Neuronal stem cell (in vitro differentiated cells): ENCODE measurements around the gene ANKFN1.

ENCODE experiments used
- DNase-seq: peaks from one replicate; pipeline ENCODE4 v3.0.0-alpha.2; 2013; ENCODE audit warnings: low spot score
- H2AFZ ChIP-seq: one replicate; pipeline ENCODE4 v1.6.1; 2013; ENCODE audit warnings: mild to moderate bottlenecking, low read length, inconsistent platforms
- H2AK5ac ChIP-seq: 2 replicates; pipeline ENCODE4 v1.6.1; 2013; ENCODE audit warnings: low read depth, mild to moderate bottlenecking, inconsistent platforms, low read length, moderate library complexity, mixed read lengths
- H2BK120ac ChIP-seq: 2 replicates; pipeline ENCODE4 v1.6.1; 2013; ENCODE audit warnings: low read depth, mild to moderate bottlenecking, inconsistent platforms, low read length, moderate library complexity, mixed read lengths
- H2BK12ac ChIP-seq: one replicate; pipeline ENCODE4 v1.6.1; 2013; ENCODE audit warnings: low read length, inconsistent platforms
- H2BK15ac ChIP-seq: 2 replicates; pipeline ENCODE4 v1.6.1; 2013; ENCODE audit warnings: mild to moderate bottlenecking, low read length, inconsistent platforms, mixed read lengths
- H2BK5ac ChIP-seq: one replicate; pipeline ENCODE4 v1.6.1; 2013; ENCODE audit warnings: inconsistent platforms, mild to moderate bottlenecking, low read length, moderate library complexity
- H3K14ac ChIP-seq: one replicate; pipeline ENCODE4 v1.6.1; 2013; ENCODE audit warnings: low read length, inconsistent platforms
- H3K18ac ChIP-seq: 2 replicates; pipeline ENCODE4 v1.6.1; 2013; ENCODE audit warnings: low read length, inconsistent platforms
- H3K23ac ChIP-seq: 2 replicates; pipeline ENCODE4 v1.6.1; 2013; ENCODE audit warnings: low read depth, mild to moderate bottlenecking, mixed read lengths, low read length, inconsistent platforms; ENCODE audit not compliant: poor library complexity
- H3K27ac ChIP-seq: replicated peaks from 3 replicates; pipeline ENCODE4 v1.5.1; 2013; ENCODE audit warnings: low read length, inconsistent platforms
- H3K27me3 ChIP-seq, 3 experiments: 2 replicates each; pipeline ENCODE4 v1.6.1; 2013; ENCODE audit warnings: low read length in 3 of 3, mild to moderate bottlenecking in 2 of 3, inconsistent platforms in 1 of 3, low read depth in 1 of 3, mixed read lengths in 1 of 3, moderate library complexity in 1 of 3; ENCODE audit not compliant: control insufficient read depth in 3 of 3, insufficient read depth in 3 of 3
- H3K36me3 ChIP-seq, 2 donors: replicated peaks in 1 of 2; 2 replicates each; pipeline ENCODE4 v1.6.1; 2013; ENCODE audit warnings: low read length in 2 of 2; ENCODE audit not compliant: control insufficient read depth in 2 of 2, insufficient read depth in 2 of 2
- H3K4ac ChIP-seq: 2 replicates; pipeline ENCODE4 v1.6.1; 2013; ENCODE audit warnings: inconsistent platforms, mild to moderate bottlenecking, low read length, moderate library complexity
- H3K4me1 ChIP-seq, 2 donors: 1 replicate in 1 of 2; 2 replicates in 1 of 2; pipeline ENCODE4 v1.6.1; 2013; ENCODE audit warnings: low read length in 2 of 2, low read depth in 1 of 2; ENCODE audit not compliant: control insufficient read depth in 2 of 2, insufficient read depth in 1 of 2
- H3K4me2 ChIP-seq: one replicate; pipeline ENCODE4 v1.6.1; 2013; ENCODE audit warnings: mild to moderate bottlenecking, low read length, inconsistent platforms; ENCODE audit not compliant: insufficient read depth, poor library complexity, severe bottlenecking
- H3K4me3 ChIP-seq, 2 donors: 2 replicates each; pipeline ENCODE4 v1.5.1; 2013; ENCODE audit warnings: low read length in 2 of 2, mild to moderate bottlenecking in 2 of 2, inconsistent platforms in 1 of 2, moderate library complexity in 1 of 2
- H3K79me1 ChIP-seq: one replicate; pipeline ENCODE4 v1.6.1; 2013; ENCODE audit warnings: low read depth, mild to moderate bottlenecking, inconsistent platforms, low read length, moderate library complexity
- H3K9ac ChIP-seq: one replicate; pipeline ENCODE4 v1.6.1; 2013; ENCODE audit warnings: mild to moderate bottlenecking, low read depth, low read length, inconsistent platforms; ENCODE audit not compliant: poor library complexity
- H3K9me3 ChIP-seq, 2 donors: replicated peaks in 1 of 2; 2 replicates each; pipeline versions ENCODE3 to v1.6.1; 2013; ENCODE audit warnings: low read length in 2 of 2, mild to moderate bottlenecking in 2 of 2, inconsistent platforms in 1 of 2, low read depth in 1 of 2, mixed read lengths in 1 of 2, moderate library complexity in 1 of 2; ENCODE audit not compliant: control insufficient read depth in 2 of 2, insufficient read depth in 1 of 2
- H4K8ac ChIP-seq: one replicate; pipeline ENCODE4 v1.6.1; 2013; ENCODE audit warnings: low read depth, mild to moderate bottlenecking, inconsistent platforms, low read length, moderate library complexity
- H4K91ac ChIP-seq: one replicate; pipeline ENCODE4 v1.6.1; 2013; ENCODE audit warnings: low read length, low read depth, mild to moderate bottlenecking, inconsistent platforms; ENCODE audit not compliant: poor library complexity
- WGBS, 2 donors: extraction: QIAGEN DNeasy Blood & Tissue Kit; methylation state at CpG; one replicate each; pipeline ENCODE4 v1.1.7; 2013; ENCODE audit warnings: missing lambda C conversion rate in 2 of 2, mixed read lengths in 1 of 2; ENCODE audit not compliant: insufficient read length in 2 of 2, insufficient replicate concordance in 1 of 2; ENCODE audit errors: extremely low coverage in 2 of 2; 5-methylcytosine and 5-hydroxymethylcytosine counted together

Gene ANKFN1

GRCh38 chr17:56548661-56549060, 395.4 kb downstream of the ANKFN1 start:
- H3K4me3 ChIP-seq = no peak overlapping the region
- H3K9me3 ChIP-seq = no peaks in the 10 kb centered on the region
- H3K4ac ChIP-seq = no peak overlapping the region
- no peaks in the 10 kb centered on the region for H3K27me3 ChIP-seq
- no peak overlapping the region for H3K23ac ChIP-seq
- H3K36me3 ChIP-seq = no peaks in the 10 kb centered on the region
- H2BK15ac ChIP-seq = no peak overlapping the region
- WGBS, 2 donors = no CpG with 5 or more reads among the region's 4 CpGs
- no peak overlapping the region for H2BK120ac ChIP-seq
- no peaks in the 10 kb centered on the region for H3K79me1 ChIP-seq
- H3K14ac ChIP-seq = no peak overlapping the region
- no peak overlapping the region for H2BK5ac ChIP-seq
- no peak overlapping the region for H3K4me2 ChIP-seq
- H2AK5ac ChIP-seq = no peak overlapping the region
- DNase-seq = no peak
- no peak overlapping the region for H2BK12ac ChIP-seq
- no peak overlapping the region for H4K91ac ChIP-seq
- no peak overlapping the region for H3K9ac ChIP-seq
- H4K8ac ChIP-seq = no peak overlapping the region
- peaks cover 0 to 6% of the 10 kb centered on the region in 2 donors for H3K4me1 ChIP-seq
- no peak overlapping the region for H2AFZ ChIP-seq
- no peak overlapping the region for H3K27ac ChIP-seq
- no peak overlapping the region for H3K18ac ChIP-seq

GRCh38 chr17:56549501-56549900, 396.2 kb downstream of the ANKFN1 start:
- no peak overlapping the region for H2BK12ac ChIP-seq
- no peak overlapping the region for H2BK15ac ChIP-seq
- H3K27ac ChIP-seq = no peak overlapping the region
- no peak overlapping the region for H2AK5ac ChIP-seq
- no peak overlapping the region for H3K4me2 ChIP-seq
- H4K8ac ChIP-seq = no peak overlapping the region
- no peak overlapping the region for H3K4me3 ChIP-seq
- no peak overlapping the region for H3K14ac ChIP-seq
- no peak overlapping the region for H2BK5ac ChIP-seq
- WGBS, 2 donors = no CpG with 5 or more reads among the region's 1 CpG
- no peak overlapping the region for H4K91ac ChIP-seq
- no peak overlapping the region for H2AFZ ChIP-seq
- H3K36me3 ChIP-seq = no peaks in the 10 kb centered on the region
- H3K79me1 ChIP-seq = no peaks in the 10 kb centered on the region
- H3K23ac ChIP-seq = no peak overlapping the region
- H3K18ac ChIP-seq = no peak overlapping the region
- H3K9me3 ChIP-seq = no peaks in the 10 kb centered on the region
- DNase-seq = no peak
- no peak overlapping the region for H2BK120ac ChIP-seq
- no peak overlapping the region for H3K9ac ChIP-seq
- H3K4me1 ChIP-seq = peaks cover 0 to 6% of the 10 kb centered on the region in 2 donors
- H3K4ac ChIP-seq = no peak overlapping the region
- no peaks in the 10 kb centered on the region for H3K27me3 ChIP-seq

- Histone ChIP-seq H3K4me3 (no peak overlapping the region), H3K36me3 (no peaks in the 10 kb centered on the region), H2BK12ac (no peak overlapping the region), H2BK120ac (no peak overlapping the region), H3K9ac (no peak overlapping the region), H3K4me2 (no peak overlapping the region), H3K27me3 (no peaks in the 10 kb centered on the region), H3K79me1 (no peaks in the 10 kb centered on the region), H3K9me3 (no peaks in the 10 kb centered on the region), H3K27ac (no peak overlapping the region), H2AK5ac (no peak overlapping the region), H3K4ac (no peak overlapping the region), H3K4me1 (no peaks in the 10 kb centered on the region), H3K18ac (peak overlapping the region; percentile 51), H4K8ac (no peak overlapping the region), H3K14ac (peak overlapping the region; percentile 56), H3K23ac (no peak overlapping the region), H2BK15ac (no peak overlapping the region), H2BK5ac (no peak overlapping the region), H4K91ac (no peak overlapping the region), H2AFZ (no peak overlapping the region)
- DNase-seq = no peak
- no CpG with 5 or more reads among the region's 8 CpGs for WGBS, 2 donors
Observed at GRCh38 chr17:56557682-56558081, 404.4 kb downstream of the ANKFN1 start.

GRCh38 chr17:56558088-56558487, 404.8 kb downstream of the ANKFN1 start:
- WGBS, 2 donors = no CpG with 5 or more reads among the region's 7 CpGs
- no peak overlapping the region for H2AFZ ChIP-seq
- no peak overlapping the region for H2BK15ac ChIP-seq

More at GRCh38 chr17:56558088-56558487, 404.8 kb downstream of the ANKFN1 start:
- Histone ChIP-seq H2BK5ac (no peak overlapping the region), H2BK120ac (no peak overlapping the region), H3K79me1 (no peaks in the 10 kb centered on the region), H3K4me3 (no peak overlapping the region), H3K18ac (peak overlapping the region; percentile 51), H3K4ac (no peak overlapping the region), H3K23ac (no peak overlapping the region), H3K36me3 (no peaks in the 10 kb centered on the region), H3K4me2 (no peak overlapping the region), H4K91ac (no peak overlapping the region), H3K9me3 (no peaks in the 10 kb centered on the region), H2BK12ac (no peak overlapping the region), H3K27ac (no peak overlapping the region), H2AK5ac (no peak overlapping the region), H3K27me3 (no peaks in the 10 kb centered on the region), H3K14ac (peak overlapping the region; percentile 56), H3K9ac (no peak overlapping the region), H4K8ac (no peak overlapping the region), H3K4me1 (no peaks in the 10 kb centered on the region)
- no peak for DNase-seq
